ENCODE data around the gene GJD3.
"Not testable (repeated sequence)": the region's sequence is repeated elsewhere in the genome, so short reads cannot be mapped to it uniquely, and the experiment has no call there.

Gene GJD3

DNA sequence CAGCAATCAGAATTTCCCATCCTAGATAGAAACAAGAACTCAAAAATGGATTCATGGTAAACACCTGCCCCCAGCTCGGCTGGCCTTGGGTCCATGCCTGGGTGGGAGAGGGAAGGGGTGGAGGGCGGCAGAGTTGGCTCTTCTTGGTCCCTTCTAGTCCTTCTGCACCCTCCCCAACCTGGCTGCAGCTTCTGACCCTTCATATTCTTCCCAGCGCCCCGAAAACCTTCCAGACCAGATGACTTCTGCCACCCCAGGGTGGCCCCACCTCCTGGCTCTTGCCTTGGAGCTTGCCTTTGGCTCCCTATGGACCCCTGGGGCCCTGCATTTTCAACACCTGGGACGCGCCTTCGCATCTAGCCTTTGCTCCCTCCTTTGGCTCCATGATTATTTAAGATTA lies 5.4 kb upstream of the GJD3 start:
- no peak for FAIRE-seq
- no peak for DNase-seq (ENCODE audit: low spot score)

DNA sequence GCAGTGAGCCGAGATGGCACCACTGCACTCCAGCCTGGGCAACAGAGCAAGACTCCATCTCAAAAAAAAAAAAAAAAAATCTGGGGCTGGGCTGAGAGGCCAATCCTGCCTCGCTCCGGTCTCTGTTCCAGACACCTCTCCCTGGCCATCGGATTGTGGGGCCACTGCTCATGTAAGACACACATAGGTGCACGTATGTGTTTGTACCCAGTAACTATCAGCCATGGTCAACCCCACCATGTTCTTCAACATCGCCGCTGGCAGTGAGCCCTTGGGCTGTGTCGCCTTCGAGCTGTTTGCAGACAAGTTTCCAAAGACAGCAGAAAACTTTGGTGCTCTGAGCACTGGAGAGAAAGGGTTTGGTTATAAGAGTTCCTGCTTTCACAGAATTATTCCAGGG lies 3.2 kb upstream of the GJD3 start:
- FAIRE-seq; DNase-seq (ENCODE audit: low spot score): not testable (repeated sequence)

DNA sequence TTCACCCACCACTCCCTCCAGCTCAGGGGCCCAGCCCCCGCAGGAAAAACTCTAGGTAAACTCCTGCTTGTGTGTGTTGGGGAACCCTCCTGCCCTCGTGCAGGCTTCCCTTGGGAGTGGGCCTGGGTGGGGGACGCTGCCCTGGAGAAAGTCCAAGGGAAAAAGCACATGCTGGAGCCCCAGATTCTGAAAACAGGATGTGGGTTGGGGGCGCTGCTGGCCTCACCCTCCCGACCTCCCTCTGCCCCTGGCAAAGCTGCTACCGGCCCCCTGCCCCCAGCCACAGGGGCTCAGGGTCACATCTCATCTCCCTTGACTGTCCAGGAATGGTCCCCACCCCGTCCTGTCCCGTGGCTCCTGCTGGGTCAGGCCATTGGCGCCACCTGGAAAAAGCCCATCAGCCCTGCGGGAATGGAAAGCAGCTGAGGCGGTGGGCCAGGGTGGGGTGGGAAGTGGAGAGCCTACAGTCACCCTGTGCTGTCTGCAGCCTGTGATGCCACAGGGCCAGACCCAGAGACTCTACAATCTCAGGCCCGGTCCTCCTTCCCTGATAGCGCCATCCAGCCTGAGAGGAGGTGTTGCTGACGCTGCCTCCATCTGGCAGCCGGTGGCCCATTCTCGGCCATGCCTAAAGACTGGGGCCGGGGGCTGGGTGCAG lies 2.5 kb upstream of the GJD3 start:
- FAIRE-seq (no peak), DNase-seq (ENCODE audit: low spot score) (no peak)

DNA sequence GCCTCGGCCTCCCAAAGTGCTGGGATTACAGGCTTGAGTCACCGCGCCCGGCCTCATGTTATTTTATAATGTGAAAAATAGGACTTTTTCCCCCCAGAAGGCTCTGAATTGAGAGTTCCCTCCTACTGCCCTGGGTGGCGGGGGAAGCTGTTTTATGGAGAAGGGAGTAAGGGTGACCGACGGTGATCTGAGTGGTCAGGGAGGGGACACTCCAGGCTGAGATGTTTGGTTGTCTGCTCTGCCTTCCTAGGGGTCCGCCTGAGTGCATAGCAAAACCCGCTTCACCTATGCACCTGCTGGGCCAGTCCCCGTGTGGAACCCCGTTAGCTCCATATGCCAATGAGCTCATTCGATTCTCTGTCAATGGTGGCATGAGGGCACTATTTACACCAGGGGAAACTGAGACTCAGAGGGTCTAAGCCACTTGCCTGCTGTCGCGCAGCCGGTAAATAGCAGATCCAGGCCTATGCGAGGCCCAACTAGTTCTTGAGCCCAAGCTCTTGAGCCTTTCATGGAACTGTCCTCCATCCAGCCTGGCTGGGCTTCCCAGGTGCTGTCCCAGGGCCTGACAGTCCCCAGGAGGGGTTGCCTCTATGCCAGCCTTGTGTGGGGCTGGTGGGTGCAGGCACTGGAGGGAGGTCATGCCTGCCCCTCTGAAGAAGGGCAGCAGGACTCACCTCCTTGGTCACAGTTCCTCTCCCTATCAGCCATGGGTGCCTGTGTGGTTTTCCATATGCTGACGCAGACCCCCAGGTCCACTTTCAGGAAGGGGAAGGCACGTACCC lies 1.7 kb upstream of the GJD3 start:
- no peak for FAIRE-seq
- no peak for DNase-seq (ENCODE audit: low spot score)

DNA sequence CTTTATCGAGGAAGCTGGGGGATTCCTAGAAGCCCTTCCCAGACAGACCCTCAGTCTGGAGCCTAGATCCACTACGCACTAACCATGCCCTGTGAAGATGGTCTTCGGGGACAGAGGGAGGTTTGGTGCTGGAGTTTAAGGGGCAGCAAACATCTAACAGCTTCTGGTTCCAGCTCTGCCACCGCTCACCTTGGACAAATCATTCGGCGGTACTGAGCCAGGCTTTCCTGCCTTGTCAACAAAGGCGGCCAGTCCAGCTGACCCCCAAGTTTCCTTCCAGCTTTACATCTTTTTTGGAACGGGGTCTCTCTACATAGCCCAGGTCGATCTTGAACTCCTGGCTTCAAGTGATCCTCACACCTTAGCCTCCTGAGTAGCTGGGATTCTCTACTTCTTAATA lies 369 bp upstream of the GJD3 start:
- FAIRE-seq (no peak), DNase-seq (ENCODE audit: low spot score) (no peak)

DNA sequence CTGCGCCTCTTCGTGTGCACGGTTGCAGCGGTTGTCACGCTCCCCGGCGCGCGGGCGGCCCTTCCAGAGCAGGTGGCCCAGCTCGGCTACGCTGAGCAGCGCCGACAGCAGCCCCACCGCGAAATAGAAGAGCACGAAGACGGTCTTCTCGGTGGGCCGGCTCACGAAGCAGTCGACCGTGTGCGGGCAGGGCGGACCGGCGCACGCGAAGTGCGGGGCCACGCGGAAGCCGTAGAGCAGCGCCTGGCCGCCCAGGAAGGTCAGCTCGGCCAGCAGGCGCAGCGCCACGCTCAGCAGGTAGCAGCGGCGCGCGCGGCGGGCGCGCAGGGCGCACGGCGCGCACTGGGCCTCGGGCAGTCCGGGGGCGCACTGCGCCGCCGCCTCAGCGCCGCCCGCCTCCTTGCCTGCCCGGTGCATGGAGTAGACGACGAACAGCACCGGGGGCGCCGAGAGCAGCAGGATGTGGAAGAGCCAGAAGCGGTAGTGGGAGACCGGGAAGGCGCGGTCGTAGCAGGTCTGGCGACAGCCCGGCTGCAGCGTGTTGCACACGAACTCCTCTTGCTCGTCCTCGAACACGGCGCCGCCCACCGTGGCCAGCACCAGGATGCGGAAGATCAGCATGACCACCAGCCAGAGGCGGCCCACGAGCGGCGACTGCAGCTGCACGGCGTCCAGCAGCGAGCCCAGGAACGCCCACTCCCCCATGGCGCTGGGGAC lies 1.3 kb downstream of the GJD3 start:
- no peak for DNase-seq (ENCODE audit: low spot score)
- FAIRE-seq, result no peak

DNA sequence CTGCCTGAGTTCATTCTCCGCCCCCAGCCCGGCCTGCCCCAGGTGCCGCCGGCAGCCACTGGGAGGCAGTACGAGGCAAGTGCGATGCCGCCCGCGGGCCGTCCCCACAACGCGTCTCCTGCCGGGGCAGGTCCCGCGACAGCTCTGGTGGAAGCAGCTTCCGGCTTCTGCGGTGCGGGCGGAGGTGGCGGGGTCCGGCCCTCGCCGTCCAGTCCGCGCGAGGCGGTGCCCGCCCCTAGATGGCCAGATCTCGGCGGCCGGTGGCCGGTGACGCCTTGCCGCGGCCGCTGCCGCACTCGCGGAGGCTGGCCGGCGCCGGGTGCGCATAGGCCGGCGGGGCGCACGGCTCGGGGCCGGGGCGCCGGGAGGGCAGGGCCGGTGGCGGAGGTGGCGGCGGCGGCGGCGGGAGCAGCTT lies 1.8 kb downstream of the GJD3 start:
- FAIRE-seq (no peak), DNase-seq (ENCODE audit: low spot score) (peak; percentile 63)

DNA sequence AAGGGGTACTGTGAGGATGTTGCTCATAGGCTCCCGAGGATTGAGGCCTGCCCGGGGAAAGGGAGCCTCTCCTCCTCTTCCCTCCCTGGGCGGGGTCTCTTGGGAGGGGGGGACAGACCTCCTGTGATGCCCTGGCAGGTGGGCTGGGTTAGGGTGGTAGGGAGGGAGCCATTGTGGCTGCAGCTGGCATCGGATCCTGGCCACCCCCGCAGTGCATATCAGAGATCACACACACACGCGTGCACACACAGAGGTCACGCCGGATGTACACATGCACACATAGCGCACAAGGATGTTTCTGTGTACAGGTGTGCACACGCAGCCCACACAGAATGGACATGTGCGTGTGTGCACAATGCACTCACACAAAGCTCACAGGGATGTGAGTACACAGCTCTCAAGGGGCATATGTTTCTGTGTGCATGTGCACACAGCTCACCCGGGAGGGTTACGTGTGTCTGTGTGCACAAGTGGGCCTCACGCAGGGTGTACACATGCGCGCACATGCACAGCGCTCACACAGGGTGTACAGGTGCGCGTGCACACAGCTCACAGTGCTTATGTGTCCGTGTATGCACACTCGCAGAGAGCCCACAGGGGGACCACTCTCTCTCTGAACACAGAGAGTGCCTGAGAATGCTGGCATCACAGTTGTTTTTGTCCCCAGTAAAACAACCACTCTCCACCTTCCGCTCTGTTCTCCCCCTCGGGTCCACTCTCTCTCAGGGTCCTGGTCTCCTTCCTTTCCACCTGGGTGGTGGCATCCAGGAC lies 2.4 kb downstream of the GJD3 start:
- DNase-seq (ENCODE audit: low spot score) (no peak), FAIRE-seq (no peak)

DNA sequence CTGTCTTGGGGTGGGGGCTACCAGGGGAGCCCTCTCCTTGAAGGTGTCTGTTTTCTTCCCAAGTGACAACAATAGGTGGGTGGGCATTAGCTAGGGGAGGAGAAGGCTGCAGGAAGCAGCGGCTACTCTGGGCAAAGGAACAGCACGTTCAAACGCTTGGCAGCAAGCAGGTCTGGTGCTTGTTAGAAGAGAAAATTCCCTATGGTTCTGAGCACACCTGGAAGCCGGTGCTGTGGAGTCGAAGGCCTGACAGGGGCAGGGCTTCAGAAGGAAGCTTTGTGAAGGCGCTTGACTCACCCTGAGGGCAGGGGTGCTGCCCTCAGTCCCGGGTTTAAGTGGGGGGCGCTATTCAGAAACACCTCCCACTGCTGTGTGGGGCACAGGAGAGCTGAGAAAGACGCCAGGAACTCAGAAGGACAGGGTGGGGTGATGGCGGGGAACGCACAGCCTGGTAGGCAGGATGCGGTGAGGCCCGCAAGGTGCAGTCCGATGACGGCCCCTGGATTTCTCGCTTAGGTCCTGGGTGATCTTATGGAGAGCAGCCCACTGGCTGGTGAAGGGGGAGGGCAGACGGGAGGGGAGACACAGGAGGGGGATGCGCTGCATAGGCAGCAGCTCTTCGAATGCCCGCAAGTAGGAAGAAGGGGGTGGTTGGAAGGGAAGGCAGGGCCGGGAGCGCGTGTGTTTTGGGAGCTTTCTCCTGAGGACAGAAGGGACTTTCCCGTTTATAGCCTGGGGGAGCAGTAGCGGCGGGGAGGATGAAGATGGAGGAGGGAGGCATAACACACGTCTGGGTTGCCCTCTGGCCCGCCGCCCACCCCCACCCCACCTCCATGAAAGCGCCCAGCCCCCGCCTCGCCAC lies 3.2 kb downstream of the GJD3 start:
- no peak for FAIRE-seq

DNA sequence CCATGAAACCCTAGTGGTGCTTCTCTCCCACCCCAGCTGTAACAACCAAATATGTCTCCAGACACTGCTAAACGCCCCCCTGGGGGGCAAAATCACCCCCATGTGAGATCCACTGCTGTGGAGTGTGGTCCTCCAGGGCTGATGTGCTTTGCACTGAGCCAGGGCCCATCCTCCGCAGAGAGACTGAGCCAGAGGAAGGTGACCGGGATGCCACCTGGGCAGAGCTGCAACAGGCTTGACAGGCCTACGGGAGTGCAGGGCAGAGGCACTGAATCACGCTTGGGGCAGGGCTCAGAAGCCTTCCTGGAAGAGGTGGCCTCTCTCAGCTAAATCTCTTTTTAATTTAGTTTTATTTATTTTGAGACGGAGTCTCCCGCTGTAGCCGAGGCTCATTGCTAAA lies 4.4 kb downstream of the GJD3 start:
- DNase-seq (ENCODE audit: low spot score) (no peak), FAIRE-seq (no peak)

More for the DNA sequence above, 3.2 kb downstream of the GJD3 start:
- DNase-seq (ENCODE audit: low spot score), result no peak

DNA sequence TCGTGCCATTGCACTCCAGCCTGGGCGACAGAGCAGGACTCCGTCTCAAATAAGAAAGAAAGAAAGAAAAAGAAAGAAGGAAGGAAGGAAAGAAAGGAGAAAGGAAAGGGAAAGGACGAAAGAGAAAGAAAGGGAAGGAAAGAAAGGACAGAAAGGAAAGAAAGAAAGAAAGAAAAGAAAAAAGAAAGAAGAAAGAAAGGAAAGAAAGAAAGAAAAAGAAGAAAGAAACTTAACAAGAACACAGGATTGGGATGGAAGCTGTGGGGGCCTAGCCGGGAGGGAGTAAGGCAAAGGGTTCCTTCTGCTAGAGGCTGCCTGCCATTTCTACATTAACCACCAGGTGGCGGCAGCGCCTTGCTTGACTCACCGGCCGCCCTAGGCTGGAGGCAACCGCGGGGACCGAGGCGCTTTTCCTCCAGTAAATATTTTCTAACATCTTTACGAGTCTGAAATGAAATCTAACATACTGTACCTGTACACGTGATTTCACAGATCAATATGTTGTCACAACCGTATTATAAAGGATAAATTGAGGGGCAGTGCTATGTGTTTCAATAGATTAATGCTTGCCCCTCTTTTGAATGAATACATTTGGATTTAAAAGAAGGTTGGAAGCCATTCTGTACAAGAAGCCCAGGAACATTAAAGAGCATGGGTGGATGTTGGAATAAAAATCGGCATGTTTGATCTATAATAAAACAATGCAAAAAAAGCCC lies 6.1 kb downstream of the GJD3 start:
- DNase-seq (ENCODE audit: low spot score) (peak; percentile 52), FAIRE-seq (peak; percentile 78)

DNA sequence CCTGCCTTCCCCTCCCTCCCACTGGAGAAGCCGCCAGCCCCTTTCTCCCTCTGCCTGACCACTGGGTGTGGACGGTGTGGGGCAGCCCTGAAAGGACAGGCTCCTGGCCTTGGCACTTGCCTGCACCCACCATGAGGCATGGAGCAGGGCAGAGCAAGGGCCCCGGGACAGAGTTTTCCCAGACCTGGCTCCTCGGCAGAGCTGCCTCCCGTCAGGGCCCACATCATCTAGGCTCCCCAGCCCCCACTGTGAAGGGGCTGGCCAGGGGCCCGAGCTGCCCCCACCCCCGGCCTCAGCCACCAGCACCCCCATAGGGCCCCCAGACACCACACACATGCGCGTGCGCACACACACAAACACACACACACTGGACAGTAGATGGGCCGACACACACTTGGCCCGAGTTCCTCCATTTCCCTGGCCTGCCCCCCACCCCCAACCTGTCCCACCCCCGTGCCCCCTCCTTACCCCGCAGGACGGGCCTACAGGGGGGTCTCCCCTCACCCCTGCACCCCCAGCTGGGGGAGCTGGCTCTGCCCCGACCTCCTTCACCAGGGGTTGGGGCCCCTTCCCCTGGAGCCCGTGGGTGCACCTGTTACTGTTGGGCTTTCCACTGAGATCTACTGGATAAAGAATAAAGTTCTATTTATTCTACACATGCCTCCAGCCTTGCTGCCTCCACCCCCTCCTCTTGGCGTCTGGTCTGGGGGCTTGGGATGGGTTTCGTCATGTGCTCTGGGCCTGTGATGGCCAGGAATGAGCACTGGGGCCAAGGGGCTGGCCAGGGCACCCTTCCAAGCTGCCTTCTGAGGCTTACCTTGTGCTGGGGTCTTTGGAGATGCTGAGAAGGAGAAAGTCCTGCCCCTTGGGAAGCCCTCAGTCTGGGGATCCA lies 7.3 kb downstream of the GJD3 start:
- DNase-seq (ENCODE audit: low spot score) (no peak), FAIRE-seq (no peak)

DNA sequence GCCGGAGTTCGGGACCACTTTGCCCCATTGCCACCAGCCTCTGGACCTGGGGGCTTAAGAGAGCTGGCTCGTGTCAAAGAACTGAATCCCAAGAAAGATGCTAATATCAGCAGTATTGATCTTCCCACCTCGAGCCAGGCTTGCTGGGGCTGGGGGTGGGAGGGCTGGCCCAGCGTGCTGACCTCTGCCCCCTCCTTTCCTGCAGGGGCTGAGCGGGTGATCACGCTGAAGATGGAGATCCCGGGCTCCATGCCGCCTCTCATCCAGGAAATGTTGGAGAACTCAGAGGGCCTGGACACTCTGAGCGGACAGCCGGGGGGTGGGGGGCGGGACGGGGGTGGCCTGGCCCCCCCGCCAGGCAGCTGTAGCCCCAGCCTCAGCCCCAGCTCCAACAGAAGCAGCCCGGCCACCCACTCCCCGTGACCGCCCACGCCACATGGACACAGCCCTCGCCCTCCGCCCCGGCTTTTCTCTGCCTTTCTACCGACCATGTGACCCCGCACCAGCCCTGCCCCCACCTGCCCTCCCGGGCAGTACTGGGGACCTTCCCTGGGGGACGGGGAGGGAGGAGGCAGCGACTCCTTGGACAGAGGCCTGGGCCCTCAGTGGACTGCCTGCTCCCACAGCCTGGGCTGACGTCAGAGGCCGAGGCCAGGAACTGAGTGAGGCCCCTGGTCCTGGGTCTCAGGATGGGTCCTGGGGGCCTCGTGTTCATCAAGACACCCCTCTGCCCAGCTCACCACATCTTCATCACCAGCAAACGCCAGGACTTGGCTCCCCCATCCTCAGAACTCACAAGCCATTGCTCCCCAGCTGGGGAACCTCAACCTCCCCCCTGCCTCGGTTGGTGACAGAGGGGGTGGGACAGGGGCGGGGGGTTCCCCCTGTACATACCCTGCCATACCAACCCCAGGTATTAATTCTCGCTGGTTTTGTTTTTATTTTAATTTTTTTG lies 8.5 kb downstream of the GJD3 start:
- DNase-seq (ENCODE audit: low spot score) (no peak), FAIRE-seq (no peak)

DNA sequence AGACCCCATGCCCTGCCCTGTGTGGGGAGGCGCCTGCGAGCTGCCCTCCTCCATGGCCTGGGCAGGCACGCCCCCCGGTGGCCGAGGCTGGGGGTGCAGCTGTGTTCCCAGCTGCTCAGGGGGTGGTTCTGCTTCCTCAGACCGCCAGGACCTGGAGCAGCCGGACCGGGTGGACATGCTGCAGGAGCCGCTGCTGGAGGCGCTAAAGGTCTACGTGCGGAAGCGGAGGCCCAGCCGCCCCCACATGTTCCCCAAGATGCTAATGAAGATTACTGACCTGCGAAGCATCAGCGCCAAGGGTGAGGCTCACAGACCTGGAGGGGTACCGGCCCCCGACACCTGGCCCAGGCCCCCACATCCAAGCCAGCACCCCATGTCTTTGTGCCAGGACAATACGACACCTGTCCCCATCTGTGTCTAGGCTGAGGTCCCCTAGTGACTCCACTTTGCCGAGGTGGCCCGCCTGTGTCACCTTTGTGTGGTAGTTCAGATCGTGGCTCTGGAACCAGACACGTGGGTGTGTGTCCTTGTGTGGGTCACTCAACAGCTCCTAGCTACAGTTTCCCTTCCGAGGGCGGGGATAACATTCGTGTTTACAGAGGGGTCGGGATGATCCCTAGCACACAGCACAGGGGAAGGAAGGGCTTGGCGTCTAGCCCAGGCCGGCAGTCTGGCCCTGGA lies 9.3 kb downstream of the GJD3 start:
- DNase-seq (ENCODE audit: low spot score) (no peak), FAIRE-seq (no peak)

DNA sequence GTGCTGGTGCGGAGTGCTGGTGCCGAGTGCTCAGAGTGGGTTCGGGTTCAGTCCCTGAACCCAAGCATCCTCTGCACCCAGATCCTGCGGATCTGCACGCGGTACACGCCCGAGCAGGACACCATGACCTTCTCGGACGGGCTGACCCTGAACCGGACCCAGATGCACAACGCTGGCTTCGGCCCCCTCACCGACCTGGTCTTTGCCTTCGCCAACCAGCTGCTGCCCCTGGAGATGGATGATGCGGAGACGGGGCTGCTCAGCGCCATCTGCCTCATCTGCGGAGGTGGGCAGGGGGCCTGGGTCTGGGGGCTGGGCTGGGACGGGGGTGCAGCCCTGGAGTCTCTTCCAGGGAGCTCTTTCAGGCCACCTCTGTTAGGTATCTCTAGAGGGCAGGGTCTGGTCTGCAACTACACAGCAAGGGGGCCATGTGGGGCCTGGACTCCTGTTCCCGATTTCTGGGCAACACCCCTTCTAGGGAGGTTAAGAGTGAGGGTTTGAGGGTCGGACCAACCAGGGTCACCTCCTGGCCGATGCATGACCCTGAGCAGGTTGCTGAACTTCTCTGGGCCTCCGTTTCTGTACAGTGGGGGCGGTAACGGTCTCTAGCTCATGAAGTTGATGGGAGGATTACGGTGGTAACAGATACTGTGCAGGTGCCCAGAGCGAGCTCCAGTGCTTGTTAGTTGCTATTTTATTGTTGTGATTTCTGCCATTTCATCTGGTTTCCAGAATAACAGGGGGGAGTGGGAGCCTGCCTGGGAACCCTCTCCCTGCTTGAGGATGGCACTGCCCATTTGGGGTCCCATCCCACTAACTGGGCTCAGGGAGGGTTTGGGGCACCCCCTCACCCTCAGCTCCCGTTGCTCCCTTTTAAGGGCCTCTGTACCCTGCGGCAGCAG lies 10.1 kb downstream of the GJD3 start:
- no peak for FAIRE-seq
- DNase-seq (ENCODE audit: low spot score), result no peak

DNA sequence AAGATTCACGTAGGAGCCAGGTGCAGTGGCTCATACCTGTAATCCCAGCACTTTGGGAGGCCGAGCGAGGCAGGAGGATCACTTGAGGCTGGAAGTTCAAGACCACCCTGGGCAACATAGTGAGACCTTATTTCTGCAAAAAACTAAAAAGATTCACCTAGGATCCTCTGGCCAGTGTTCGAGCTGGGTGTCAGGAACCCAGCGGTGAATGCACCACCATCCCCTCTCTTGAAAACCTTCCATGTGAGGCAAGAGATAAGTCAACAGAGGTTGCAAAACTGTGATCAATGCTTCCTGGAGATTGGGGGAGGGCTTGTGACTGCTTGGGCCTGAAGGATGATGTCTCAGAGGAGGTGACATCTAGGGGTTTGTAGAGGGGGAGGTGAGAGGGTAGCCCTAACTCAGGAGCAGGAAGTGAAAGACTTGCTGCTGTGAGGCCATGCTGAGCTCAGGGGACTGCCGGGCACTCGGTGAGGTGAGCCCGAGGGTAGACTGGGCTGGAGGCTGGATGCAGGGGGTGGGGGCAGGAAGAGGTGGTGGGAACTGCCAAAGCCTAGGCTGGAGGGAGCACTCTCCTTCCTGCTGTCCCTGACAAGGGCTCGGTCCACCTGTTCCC lies 11.7 kb downstream of the GJD3 start:
- DNase-seq (ENCODE audit: low spot score) (no peak), FAIRE-seq (no peak)
